SK-N-SH (cell line): Measurements from ENCODE around the gene GRM7. TPM values are rescaled to one million over a fixed set of nuclear protein-coding genes. Genes with fewer than 3 reads are reported as not detected.

Experiments used
- CTCF ChIA-PET: fragments of 300-600, 350-600 bp; formaldehyde crosslinking; extraction: SDS; loops from one replicate; lab custom pipeline; 2021; lab: Yijun Ruan, JAX
- POLR2A ChIA-PET: fragments of 350-600 bp; sonication (Branson Sonifier 250); formaldehyde crosslinking; extraction: SDS; loops from one replicate; lab custom pipeline; 2020; ENCODE audit warnings: antibody characterized with exemption, inconsistent platforms; lab: Yijun Ruan, JAX
- DNase-seq: peaks from one replicate; pipeline ENCODE4 v3.0.0; 2012
- H2AFZ ChIP-seq: fragments of 200-600 bp; sonication (generic); 2 replicates; pipeline ENCODE4 v1.8.1; 2016; ENCODE audit warnings: antibody characterized with exemption, mild to moderate bottlenecking, low read depth
- H3F3A ChIP-seq: fragments of 200-600 bp; sonication (generic); replicated peaks from 2 replicates; pipeline ENCODE3; 2016; ENCODE audit warnings: antibody characterized with exemption, mild to moderate bottlenecking; ENCODE audit not compliant: insufficient read depth
- H3K27ac ChIP-seq, 2 experiments: fragments of 200-500 bp in 1 of 2; fragments of 200-600 bp in 1 of 2; sonication (Bioruptor generic) in 1 of 2; sonication (generic), shearing (Covaris generic) in 1 of 2; 2 replicates each; pipeline versions ENCODE4 v1.5.1 to v1.6.1; 2014 to 2016; ENCODE audit warnings: low read depth in 2 of 2, inconsistent platforms in 1 of 2, low read length in 1 of 2, mild to moderate bottlenecking in 1 of 2, mixed read lengths in 1 of 2
- H3K27me3 ChIP-seq: fragments of 200-600 bp; sonication (generic), shearing (Covaris generic); 2 replicates; pipeline ENCODE4 v1.6.1; 2016; ENCODE audit warnings: mixed run types; ENCODE audit not compliant: insufficient read depth
- H3K36me3 ChIP-seq, 2 experiments: fragments of 200-500 bp in 1 of 2; fragments of 200-600 bp in 1 of 2; sonication (Bioruptor generic) in 1 of 2; sonication (generic) in 1 of 2; replicated peaks in 1 of 2; 2 replicates each; pipeline versions ENCODE3 to v1.5.1; 2014 to 2016; ENCODE audit warnings: low read length in 1 of 2, mild to moderate bottlenecking in 1 of 2; ENCODE audit not compliant: insufficient read depth in 2 of 2, control insufficient read depth in 1 of 2
- H3K4me1 ChIP-seq, 2 experiments: fragments of 200-500 bp in 1 of 2; fragments of 200-600 bp in 1 of 2; sonication (Bioruptor generic) in 1 of 2; sonication (generic), shearing (Covaris generic) in 1 of 2; 2 replicates each; pipeline versions ENCODE4 v1.5.1 to v1.6.1; 2014 to 2016; ENCODE audit warnings: low read depth in 1 of 2, low read length in 1 of 2, mixed run types in 1 of 2; ENCODE audit not compliant: insufficient read depth in 2 of 2, control insufficient read depth in 1 of 2
- H3K4me2 ChIP-seq: fragments of 200-600 bp; sonication (generic), shearing (Covaris generic); 2 replicates; pipeline ENCODE4 v1.6.1; 2017; ENCODE audit warnings: mixed run types
- H3K4me3 ChIP-seq, 2 experiments: fragments of 200-500 bp in 1 of 2; fragments of 200-600 bp in 1 of 2; sonication (Bioruptor generic) in 1 of 2; sonication (generic), shearing (Covaris generic) in 1 of 2; 2 replicates each; pipeline versions ENCODE4 v1.5.1 to v1.8.1; 2014 to 2016; ENCODE audit warnings: low read depth in 2 of 2, inconsistent platforms in 1 of 2, low read length in 1 of 2, mild to moderate bottlenecking in 1 of 2, mixed read lengths in 1 of 2, moderate library complexity in 1 of 2
- H3K79me2 ChIP-seq: fragments of 200-600 bp; sonication (generic); 2 replicates; pipeline ENCODE4 v1.8.1; 2017; ENCODE audit warnings: mild to moderate bottlenecking; ENCODE audit not compliant: insufficient read depth
- H3K9ac ChIP-seq: fragments of 200-600 bp; sonication (generic); 2 replicates; pipeline ENCODE4 v1.6.1; 2017; ENCODE audit warnings: mixed run types
- H3K9me2 ChIP-seq: fragments of 200-600 bp; sonication (generic); 2 replicates; pipeline ENCODE4 v1.6.1; 2017; ENCODE audit warnings: mixed run types
- H3K9me3 ChIP-seq: fragments of 200-600 bp; sonication (generic); 2 replicates; pipeline ENCODE4 v1.6.1; 2017; ENCODE audit warnings: mixed run types, mild to moderate bottlenecking, moderate library complexity
- H4K20me1 ChIP-seq: fragments of 200-600 bp; sonication (generic); 2 replicates; pipeline ENCODE4 v1.6.1; 2017; ENCODE audit warnings: mild to moderate bottlenecking, mixed run types; ENCODE audit not compliant: insufficient read depth
- FOSL2 ChIP-seq: IDR thresholded peaks from 2 replicates; pipeline ENCODE4 v1.4.0; 2012; ENCODE audit warnings: low read depth, mild to moderate bottlenecking, moderate library complexity, borderline replicate concordance
- FOXJ3 ChIP-seq: sonication (generic); formaldehyde crosslinking; IDR thresholded peaks from 2 replicates; pipeline ENCODE4 v1.5.1; 2020; ENCODE audit warnings: mild to moderate bottlenecking, missing genetic modification reagents
- FOXM1 ChIP-seq: IDR thresholded peaks from 2 replicates; pipeline ENCODE4 v1.4.0; 2012; ENCODE audit warnings: low read depth, mild to moderate bottlenecking
- GABPA ChIP-seq: IDR thresholded peaks from 2 replicates; pipeline ENCODE4 v1.4.0; 2012; ENCODE audit warnings: low read depth, mild to moderate bottlenecking
- IRF3 ChIP-seq: fragments of 150-350 bp; IDR thresholded peaks from 2 replicates; pipeline ENCODE4 v1.6.1; 2016; ENCODE audit warnings: mild to moderate bottlenecking, low read depth, low read length
- MAX ChIP-seq: IDR thresholded peaks from 2 replicates; pipeline ENCODE4 v1.4.0; 2012; ENCODE audit warnings: low read depth
- POLR2AphosphoS5 ChIP-seq: IDR thresholded peaks from 2 replicates; pipeline ENCODE4 v1.6.1; 2012; ENCODE audit warnings: low read depth, low read length
- RFX5 ChIP-seq: IDR thresholded peaks from 2 replicates; pipeline ENCODE4 v1.6.1; 2012; ENCODE audit warnings: mild to moderate bottlenecking, improper control_type of control experiment, low read length
- SIN3A ChIP-seq: IDR thresholded peaks from 2 replicates; pipeline ENCODE4 v1.6.1; 2012; ENCODE audit warnings: low read depth, mild to moderate bottlenecking, low read length, moderate library complexity, borderline replicate concordance
- SMC3 ChIP-seq: IDR thresholded peaks from 2 replicates; pipeline ENCODE4 v1.6.1; 2012; ENCODE audit warnings: low read depth, low read length, improper control_type of control experiment
- TAF1 ChIP-seq: IDR thresholded peaks from 2 replicates; pipeline ENCODE4 v1.6.1; 2012; ENCODE audit warnings: low read depth, mild to moderate bottlenecking, low read length, moderate library complexity, borderline replicate concordance
- TEAD4 ChIP-seq: IDR thresholded peaks from 2 replicates; pipeline ENCODE4 v1.4.0; 2012; ENCODE audit warnings: mild to moderate bottlenecking, borderline replicate concordance; ENCODE audit not compliant: insufficient read depth
- WGBS: methylation state at CpG from one replicate; pipeline ENCODE4 v1.1.6; 2017; ENCODE audit warnings: low lambda C conversion rate; 5-methylcytosine and 5-hydroxymethylcytosine counted together
- polyA plus RNA-seq, 3 experiments: library from polyadenylated mRNA; depleted of rRNA; stranded (reverse); fragments of >200 nt; gene quantifications; 2 replicates each; pipeline ENCODE4 v1.2.3, GENCODE V29; 2012

Gene GRM7
- polyA plus RNA-seq, 1 of the 3 experiments (the other 2 are of a cell fraction): 0.03 TPM

- Histone ChIP-seq H3F3A (no peaks in the 10 kb centered on the region), H3K4me3 (no peak overlapping the region), H3K9me2 (no peaks in the 10 kb centered on the region), H3K79me2 (no peaks in the 10 kb centered on the region), H2AFZ (no peak overlapping the region), H4K20me1 (no peaks in the 10 kb centered on the region), H3K9ac (no peak overlapping the region), H3K27ac (no peak overlapping the region), H3K9me3 (no peaks in the 10 kb centered on the region), H3K27me3 (no peaks in the 10 kb centered on the region), H3K4me1 (no peaks in the 10 kb centered on the region), H3K4me2 (no peak overlapping the region), H3K36me3 (no peaks in the 10 kb centered on the region)
- WGBS: 30% methylated on average over 2 of the region's 2 CpGs
- POLR2A ChIA-PET: no interaction called here
- DNase-seq: no peak
- CTCF ChIA-PET: no interaction called here
- TF ChIP-seq SIN3A: no peak
- TF ChIP-seq IRF3: no peak
- no peak for TF ChIP-seq FOSL2
- TF ChIP-seq RFX5: no peak
- no peak for TF ChIP-seq FOXJ3
- TF ChIP-seq TEAD4: no peak
- no peak for TF ChIP-seq FOXM1
- TF ChIP-seq TAF1: no peak
Observed at GRCh38 chr3:7397097-7397496, 536.2 kb downstream of the GRM7 start.

- Histone ChIP-seq H3K4me2 (no peak overlapping the region), H3K27me3 (no peaks in the 10 kb centered on the region), H3K4me3 (no peak overlapping the region), H3K36me3 (no peaks in the 10 kb centered on the region), H2AFZ (no peak overlapping the region), H3K9me3 (no peaks in the 10 kb centered on the region; the same call in 1 of the 2 replicates), H3K4me1 (no peaks in the 10 kb centered on the region), H4K20me1 (no peaks in the 10 kb centered on the region), H3K79me2 (no peaks in the 10 kb centered on the region), H3F3A (no peaks in the 10 kb centered on the region), H3K9ac (no peak overlapping the region), H3K9me2 (no peaks in the 10 kb centered on the region), H3K27ac (no peak overlapping the region)
- WGBS: 22% methylated on average over 2 of the region's 2 CpGs
- CTCF ChIA-PET: no interaction called here
- POLR2A ChIA-PET: no interaction called here
- no peak for DNase-seq
- no peak for TF ChIP-seq RFX5
- no peak for TF ChIP-seq POLR2AphosphoS5
- TF ChIP-seq SMC3: no peak
Observed at GRCh38 chr3:7400360-7400759, 539.4 kb downstream of the GRM7 start.

- no peaks in the 10 kb centered on the region for H3K36me3 ChIP-seq
- no peak for DNase-seq
- 43% methylated on average over 1 of the region's 1 CpG for WGBS
- no peaks in the 10 kb centered on the region for H3K9me2 ChIP-seq
- H3K9me3 ChIP-seq: no peaks in the 10 kb centered on the region; the same call in 1 of the 2 replicates
- no peaks in the 10 kb centered on the region for H3K27me3 ChIP-seq
- no peaks in the 10 kb centered on the region for H3K79me2 ChIP-seq
- H3F3A ChIP-seq: no peaks in the 10 kb centered on the region
- no peaks in the 10 kb centered on the region for H4K20me1 ChIP-seq
- no peaks in the 10 kb centered on the region for H3K4me1 ChIP-seq
- no peak overlapping the region for H3K4me3 ChIP-seq
- H3K9ac ChIP-seq: no peak overlapping the region
- no peak for TF ChIP-seq SMC3
- no peak for TF ChIP-seq MAX
- TF ChIP-seq GABPA: no peak
- H2AFZ ChIP-seq: no peak overlapping the region
- H3K4me2 ChIP-seq: no peak overlapping the region
- ChIA-PET CTCF (no interaction called here), POLR2A (no interaction called here)
- H3K27ac ChIP-seq: no peak overlapping the region
Observed at GRCh38 chr3:7401418-7401817, 540.5 kb downstream of the GRM7 start.
